HCT116 (cell line): ENCODE data around the gene SLC41A1.
A peak's percentile ranks its signal among the peaks of the same experiment; 100 is the strongest.

Experiments used
- ATF3 ChIP-seq: IDR thresholded peaks from 2 replicates; pipeline ENCODE4 v1.6.1; 2012
- CTCF ChIP-seq, 3 experiments: fragments of 200-600 bp in 1 of 3; sonication (generic) in 1 of 3; IDR thresholded peaks in 2 of 3; conservative IDR thresholded peaks in 1 of 3; 2 replicates each; pipeline ENCODE4 v1.5.1; 2012 to 2017; ENCODE audit warnings: low read depth in 2 of 3, low read length in 2 of 3, antibody characterized with exemption in 1 of 3, borderline replicate concordance in 1 of 3, control low read depth in 1 of 3, mild to moderate bottlenecking in 1 of 3, mixed read lengths in 1 of 3, mixed run types in 1 of 3, moderate library complexity in 1 of 3; ENCODE audit not compliant: insufficient read depth in 1 of 3
- EZH2 ChIP-seq: fragments of 200-600 bp; sonication (generic); IDR thresholded peaks from 2 replicates; pipeline ENCODE4 v1.6.1; 2017; ENCODE audit warnings: antibody characterized with exemption, mixed run types
- EZH2phosphoT487 ChIP-seq: fragments of 200-600 bp; IDR thresholded peaks from 2 replicates; pipeline ENCODE4 v1.6.1; 2018; ENCODE audit warnings: antibody characterized with exemption, borderline replicate concordance
- FOSL1 ChIP-seq: IDR thresholded peaks from 2 replicates; pipeline ENCODE4 v1.6.1; 2012; ENCODE audit warnings: low read depth
- MAX ChIP-seq: IDR thresholded peaks from 2 replicates; pipeline ENCODE4 v1.6.1; 2012
- POLR2A ChIP-seq: IDR thresholded peaks from 2 replicates; pipeline ENCODE4 v1.7.0; 2011; ENCODE audit warnings: borderline replicate concordance; ENCODE audit not compliant: insufficient read depth, insufficient read length; ENCODE audit errors: extremely low read depth
- POLR2AphosphoS5 ChIP-seq: IDR thresholded peaks from 2 replicates; pipeline ENCODE4 v1.6.1; 2011; ENCODE audit warnings: mild to moderate bottlenecking, low read depth, low read length, moderate library complexity
- REST ChIP-seq: IDR thresholded peaks from 2 replicates; pipeline ENCODE4 v1.6.1; 2012; ENCODE audit warnings: low read depth
- SP1 ChIP-seq: IDR thresholded peaks from 2 replicates; pipeline ENCODE4 v1.6.1; 2012; ENCODE audit warnings: low read depth
- SRF ChIP-seq: IDR thresholded peaks from 2 replicates; pipeline ENCODE4 v1.6.1; 2012; ENCODE audit warnings: low read depth
- TCF7L2 ChIP-seq: IDR thresholded peaks from 2 replicates; pipeline ENCODE4 v1.7.0; 2011; ENCODE audit warnings: borderline replicate concordance, inconsistent platforms; ENCODE audit not compliant: insufficient read depth, insufficient read length; ENCODE audit errors: extremely low read depth
- ZFX ChIP-seq: fragments of 450-650 bp; IDR thresholded peaks from 2 replicates; pipeline ENCODE4 v1.6.1; 2017

GRCh38 chr1:205810448-205811157 lies 2.4 kb downstream of the SLC41A1 start:
- TF ChIP-seq POLR2A, result no peak
- TF ChIP-seq ATF3, result no peak
- TF ChIP-seq EZH2phosphoT487, result no peak
- peak in 2 of 3 experiments; percentile 23 to 38; a peak in 3 of 6 replicates for TF ChIP-seq CTCF (IDR thresholded peaks at IDR 0.05 in 2 of 3, conservative IDR thresholded peaks at IDR 0.05 in 1 of 3; ENCODE audit: borderline replicate concordance in 1 of 3, insufficient read depth in 1 of 3, low read depth in 2 of 3, low read length in 2 of 3)
- TF ChIP-seq TCF7L2, result no peak
- TF ChIP-seq SRF, result no peak
- TF ChIP-seq EZH2, result no peak
- no peak for TF ChIP-seq ZFX
- TF ChIP-seq FOSL1, result no peak
- TF ChIP-seq REST, result no peak
- TF ChIP-seq POLR2AphosphoS5, result no peak
- TF ChIP-seq MAX, result no peak
- no peak for TF ChIP-seq SP1
